ENCODE results near the gene WIZ. TPM values are rescaled to one million over a fixed set of nuclear protein-coding genes. Genes with fewer than 3 reads are reported as not detected.

WIZ gene
- total and polyA plus RNA-seq, 2 of the 8 experiments (the other 6 are each of a cell fraction or from before 2014, with no cell fraction given): 12.5 to 33.2 TPM

DNA sequence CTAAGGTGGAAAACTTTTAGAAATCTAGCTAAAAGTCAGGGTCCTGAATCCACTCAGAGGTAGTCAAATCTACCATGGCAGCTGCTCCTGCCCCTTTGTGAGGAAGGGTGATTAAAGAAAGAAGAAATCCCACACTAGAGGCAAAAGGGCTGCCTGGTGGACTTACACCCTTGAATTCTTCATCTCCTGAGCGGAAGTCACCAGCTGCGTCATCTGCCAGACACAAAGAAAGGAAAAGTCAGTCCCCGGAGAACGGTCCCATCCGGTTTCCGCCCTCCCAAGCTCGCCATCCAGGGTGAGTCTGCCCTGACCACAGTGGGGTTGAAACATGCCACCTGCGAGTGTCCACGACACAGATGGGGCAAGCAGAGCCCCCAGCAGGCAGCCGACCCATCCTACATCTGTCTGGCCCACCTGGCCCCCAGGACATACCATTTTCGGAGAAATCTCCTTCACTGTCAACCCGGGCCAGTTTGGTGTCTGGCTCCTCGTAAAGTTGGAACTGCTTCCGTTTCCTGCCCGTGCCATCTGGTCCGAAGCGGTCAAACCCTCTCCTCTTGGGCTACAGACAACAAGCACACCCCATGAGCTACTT lies 77.9 kb downstream of the WIZ start (continued):
- no peak for TF ChIP-seq TCF12 (IDR thresholded peaks at IDR 0.05; ENCODE audit: low read depth, low read length)
- TF ChIP-seq GTF2F1 (IDR thresholded peaks at IDR 0.05; ENCODE audit: borderline replicate concordance, low read depth, low read length): no peak
- TF ChIP-seq BACH1 (IDR thresholded peaks at IDR 0.05; ENCODE audit: low read length): no peak
- no peak for TF ChIP-seq HDAC6 (IDR thresholded peaks at IDR 0.05; ENCODE audit: low read depth, low read length)
- no peak for TF ChIP-seq KDM5A (IDR thresholded peaks at IDR 0.05; ENCODE audit: low read length)
- TF ChIP-seq CHD2 (IDR thresholded peaks at IDR 0.05; ENCODE audit: low read length): no peak
- TF ChIP-seq, protein P1, sequence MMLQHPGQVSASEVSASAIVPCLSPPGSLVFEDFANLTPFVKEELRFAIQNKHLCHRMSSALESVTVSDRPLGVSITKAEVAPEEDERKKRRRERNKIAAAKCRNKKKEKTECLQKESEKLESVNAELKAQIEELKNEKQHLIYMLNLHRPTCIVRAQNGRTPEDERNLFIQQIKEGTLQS (IDR thresholded peaks at IDR 0.05; ENCODE audit: insufficient read depth, low read depth, low read length): no peak
- no peak for TF ChIP-seq RAD21 (IDR thresholded peaks at IDR 0.05 in 1 of 2, conservative IDR thresholded peaks at IDR 0.05 in 1 of 2; ENCODE audit: low read depth in 2 of 2, low read length in 2 of 2)

Data from H1 (cell line).